WTC11 (cell line): ENCODE measurements around the gene PRPH. TPM values are rescaled to one million over a fixed set of nuclear protein-coding genes. Genes with fewer than 3 reads are reported as not detected.

Source experiments
- GTF2I ChIP-seq: fragments of 250-450 bp; sonication (Bioruptor Pico); conservative IDR thresholded peaks from 2 replicates; pipeline ENCODE4 v1.4.0; 2021; ENCODE audit warnings: mild to moderate bottlenecking
- JUN ChIP-seq: sonication (generic); formaldehyde crosslinking; IDR thresholded peaks from 2 replicates; pipeline ENCODE4 v1.8.0; 2023; ENCODE audit warnings: mild to moderate bottlenecking, missing genetic modification reagents
- total RNA-seq: library from RNA; stranded (reverse); gene quantifications from 3 replicates; pipeline ENCODE4 v1.2.3, GENCODE V29; 2021

Gene PRPH
- total RNA-seq, 1 experiment from 2014 or later: 2.4 TPM

- TF ChIP-seq GTF2I (no peak), JUN (CRISPR knock-in tag) (no peak)
Observed at GRCh38 chr12:49347311-49348193, 52.6 kb downstream of the PRPH start (continued).

Other genes with a start within 250 kb of the PRPH start
- gene KMT2D, start 234.4 kb upstream of the PRPH start, total RNA-seq: 100 to 104 TPM (median 101 TPM) in 3 replicates
- 6.4 to 9.0 TPM (median 6.9 TPM) in 3 replicates for gene RHEBL1, start 225.2 kb upstream of the PRPH start, total RNA-seq
- 0.15 TPM in 1 of 3 replicates, not detected in the others for gene DHH, start 200.3 kb upstream of the PRPH start, total RNA-seq
- gene LMBR1L, start 184.3 kb upstream of the PRPH start, total RNA-seq: 52.8 to 78.2 TPM (median 53.1 TPM) in 3 replicates
- gene TUBA1B, start 163.8 kb upstream of the PRPH start, total RNA-seq: 1,806 to 1,997 TPM (median 1,954 TPM) in 3 replicates
- 195 to 226 TPM (median 203 TPM) in 3 replicates for gene TUBA1A, start 106.1 kb upstream of the PRPH start, total RNA-seq
- gene TUBA1C, start 30.1 kb upstream of the PRPH start, total RNA-seq: 458 to 540 TPM (median 478 TPM) in 3 replicates
- gene TROAP, start 28.1 kb downstream of the PRPH start, total RNA-seq: 78.5 to 89.2 TPM (median 80.0 TPM) in 3 replicates
- gene C1QL4, start 42.0 kb downstream of the PRPH start, total RNA-seq: 0.92 to 1.2 TPM (median 1.2 TPM) in 3 replicates
- gene DNAJC22, start 51.7 kb downstream of the PRPH start, total RNA-seq: 0.14 to 0.24 TPM (median 0.23 TPM) in 3 replicates
- 25.9 to 26.9 TPM (median 26.5 TPM) in 3 replicates for gene SPATS2, start 72.3 kb downstream of the PRPH start, total RNA-seq
- 0.27 to 0.44 TPM (median 0.44 TPM) in 3 replicates for gene KCNH3, start 243.9 kb downstream of the PRPH start, total RNA-seq